Bone marrow (tissue), 2 donors: ENCODE data around the gene NUAK2.

Experiments used
- DNase-seq, 2 donors: peaks; one replicate each; lab custom pipeline; 2025; lab: John Stamatoyannopoulos, UW

NUAK2 gene

GRCh38 chr1:205273551-205273982 lies 48.0 kb downstream of the NUAK2 start:
- peak; percentile 49 to 55 for DNase-seq

GRCh38 chr1:205272536-205272935 lies 49.0 kb downstream of the NUAK2 start:
- DNase-seq = no peak

GRCh38 chr1:205271745-205272144 lies 49.8 kb downstream of the NUAK2 start:
- no peak for DNase-seq

- DNase-seq = no peak
Observed at GRCh38 chr1:205271277-205271676, 50.3 kb downstream of the NUAK2 start.

GRCh38 chr1:205270764-205271163 lies 50.8 kb downstream of the NUAK2 start:
- no peak for DNase-seq

GRCh38 chr1:205270271-205270670 lies 51.3 kb downstream of the NUAK2 start:
- no peak for DNase-seq

GRCh38 chr1:205269711-205270110 lies 51.8 kb downstream of the NUAK2 start:
- no peak for DNase-seq

- no peak for DNase-seq
Observed at GRCh38 chr1:205268846-205269680, 52.5 kb downstream of the NUAK2 start.

GRCh38 chr1:205267306-205267902 lies 54.1 kb downstream of the NUAK2 start:
- DNase-seq = no peak

GRCh38 chr1:205266611-205267305 lies 54.8 kb downstream of the NUAK2 start:
- no peak for DNase-seq

- no peak for DNase-seq
Observed at GRCh38 chr1:205263580-205264190, 57.9 kb downstream of the NUAK2 start.

GRCh38 chr1:205262731-205263171 lies 58.8 kb downstream of the NUAK2 start:
- peak in 1 of 2 donors; percentile 18 for DNase-seq

GRCh38 chr1:205261946-205262691 lies 59.4 kb downstream of the NUAK2 start:
- peak in 1 of 2 donors; percentile 58 for DNase-seq

- DNase-seq = peak in 1 of 2 donors; percentile 68
Observed at GRCh38 chr1:205260948-205261732, 60.4 kb downstream of the NUAK2 start.

- no peak for DNase-seq
Observed at GRCh38 chr1:205259998-205260397, 61.5 kb downstream of the NUAK2 start.

- no peak for DNase-seq
Observed at GRCh38 chr1:205259324-205259832, 62.2 kb downstream of the NUAK2 start.

- no peak for DNase-seq
Observed at GRCh38 chr1:205258719-205259118, 62.8 kb downstream of the NUAK2 start.

- DNase-seq = no peak
Observed at GRCh38 chr1:205258261-205258691, 63.3 kb downstream of the NUAK2 start.

GRCh38 chr1:205257735-205258134 lies 63.8 kb downstream of the NUAK2 start:
- no peak for DNase-seq

GRCh38 chr1:205256951-205257625 lies 64.5 kb downstream of the NUAK2 start:
- no peak for DNase-seq
